GM12875 (cell line): ENCODE measurements around the gene FRYL.
"Not testable (repeated sequence)": the region's sequence is repeated elsewhere in the genome, so short reads cannot be mapped to it uniquely, and the experiment has no call there.

Source experiments
- H3K4me3 ChIP-seq: one replicate; pipeline ENCODE4 v1.5.1; 2011; ENCODE audit warnings: low read depth, low read length, control low read depth
- CTCF ChIP-seq: IDR thresholded peaks from 2 replicates; pipeline ENCODE4 v1.5.1; 2011; ENCODE audit warnings: low read depth, mild to moderate bottlenecking, control low read depth, inconsistent platforms, low read length, moderate library complexity, borderline replicate concordance; ENCODE audit not compliant: insufficient read depth

FRYL gene

GRCh38 chr4:48720459-48720858 is 59.6 kb downstream of the FRYL start:
- no peak overlapping the region for H3K4me3 ChIP-seq
- no peak for TF ChIP-seq CTCF

GRCh38 chr4:48718818-48719465 is 61.1 kb downstream of the FRYL start:
- TF ChIP-seq CTCF: no peak
- no peak overlapping the region for H3K4me3 ChIP-seq

GRCh38 chr4:48716285-48716684 is 63.8 kb downstream of the FRYL start:
- not testable (repeated sequence) for H3K4me3 ChIP-seq

GRCh38 chr4:48710446-48711209 is 69.5 kb downstream of the FRYL start:
- H3K4me3 ChIP-seq: no peak overlapping the region
- no peak for TF ChIP-seq CTCF

GRCh38 chr4:48709901-48710300 is 70.2 kb downstream of the FRYL start:
- no peak overlapping the region for H3K4me3 ChIP-seq
- no peak for TF ChIP-seq CTCF

- no peak overlapping the region for H3K4me3 ChIP-seq
- TF ChIP-seq CTCF: no peak
These were observed 71.5 kb downstream of the FRYL start for GRCh38 chr4:48708610-48709009.

GRCh38 chr4:48706736-48707135 is 73.3 kb downstream of the FRYL start:
- no peak for TF ChIP-seq CTCF
- no peak overlapping the region for H3K4me3 ChIP-seq

GRCh38 chr4:48705609-48706008 is 74.5 kb downstream of the FRYL start:
- TF ChIP-seq CTCF: no peak
- H3K4me3 ChIP-seq: no peak overlapping the region
